ENCODE measurements around the gene FCRL5.
"Not testable (repeated sequence)": the region's sequence is repeated elsewhere in the genome, so short reads cannot be mapped to it uniquely, and the experiment has no call there.

FCRL5 gene

DNA sequence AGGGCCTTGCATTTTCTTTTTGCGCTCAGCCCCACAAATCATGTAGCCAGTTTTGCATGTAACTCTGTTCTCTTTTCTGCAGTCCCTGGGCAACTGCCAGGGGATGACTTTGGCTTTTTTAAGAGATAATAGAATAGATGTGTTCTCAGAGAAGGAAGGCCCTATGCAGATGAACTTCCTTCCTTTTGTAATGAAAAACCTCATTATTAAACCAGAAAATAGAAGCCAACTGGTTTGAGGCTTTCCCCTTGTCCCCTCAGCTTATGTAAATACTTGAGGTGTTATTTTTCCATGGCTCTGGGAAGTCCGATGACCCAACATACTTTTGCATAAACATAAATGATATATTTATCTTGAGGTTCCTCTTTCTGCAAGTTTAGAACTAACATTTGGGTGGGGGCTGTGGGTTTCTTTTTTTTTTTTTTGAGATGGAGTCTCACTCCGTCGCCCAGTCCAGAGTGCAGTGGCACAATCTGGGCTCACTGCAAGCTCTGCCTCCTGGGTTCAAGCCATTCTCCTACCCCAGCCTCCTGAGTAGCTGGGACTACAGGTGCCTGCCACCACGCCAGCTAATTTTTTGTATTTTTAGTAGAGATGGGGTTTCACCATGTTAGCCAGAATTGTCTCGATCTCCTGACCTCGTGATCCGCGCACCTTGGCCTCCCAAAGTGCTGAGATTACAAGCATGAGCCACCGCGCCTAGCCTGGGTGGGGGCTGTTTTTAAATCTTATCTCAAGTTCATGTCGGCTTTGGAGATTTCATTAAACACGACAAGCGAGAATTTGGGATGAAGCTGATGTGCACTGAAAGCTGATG, 14.4 kb upstream of the FCRL5 start:
- TF ChIP-seq, protein P1, sequence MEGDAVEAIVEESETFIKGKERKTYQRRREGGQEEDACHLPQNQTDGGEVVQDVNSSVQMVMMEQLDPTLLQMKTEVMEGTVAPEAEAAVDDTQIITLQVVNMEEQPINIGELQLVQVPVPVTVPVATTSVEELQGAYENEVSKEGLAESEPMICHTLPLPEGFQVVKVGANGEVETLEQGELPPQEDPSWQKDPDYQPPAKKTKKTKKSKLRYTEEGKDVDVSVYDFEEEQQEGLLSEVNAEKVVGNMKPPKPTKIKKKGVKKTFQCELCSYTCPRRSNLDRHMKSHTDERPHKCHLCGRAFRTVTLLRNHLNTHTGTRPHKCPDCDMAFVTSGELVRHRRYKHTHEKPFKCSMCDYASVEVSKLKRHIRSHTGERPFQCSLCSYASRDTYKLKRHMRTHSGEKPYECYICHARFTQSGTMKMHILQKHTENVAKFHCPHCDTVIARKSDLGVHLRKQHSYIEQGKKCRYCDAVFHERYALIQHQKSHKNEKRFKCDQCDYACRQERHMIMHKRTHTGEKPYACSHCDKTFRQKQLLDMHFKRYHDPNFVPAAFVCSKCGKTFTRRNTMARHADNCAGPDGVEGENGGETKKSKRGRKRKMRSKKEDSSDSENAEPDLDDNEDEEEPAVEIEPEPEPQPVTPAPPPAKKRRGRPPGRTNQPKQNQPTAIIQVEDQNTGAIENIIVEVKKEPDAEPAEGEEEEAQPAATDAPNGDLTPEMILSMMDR (conservative IDR thresholded peaks at IDR 0.05; ENCODE audit: low read depth, low read length): no peak
- H3K27me3 ChIP-seq (ENCODE audit: insufficient read depth, low read depth): no peaks in the 10 kb centered on the region
- H3K79me2 ChIP-seq (ENCODE audit: insufficient read depth, low read depth): no peaks in the 10 kb centered on the region
- no peaks in the 10 kb centered on the region for H3K36me3 ChIP-seq (ENCODE audit: insufficient read depth)
- no peaks in the 10 kb centered on the region for H4K20me1 ChIP-seq (ENCODE audit: insufficient read depth)
- no peak overlapping the region for H3K4me3 ChIP-seq (IDR thresholded peaks at IDR 0.05; ENCODE audit: insufficient read depth, low read depth, low read length)
- no peak overlapping the region for H3K4me2 ChIP-seq
- peaks cover 13% of the 10 kb centered on the region for H3K4me1 ChIP-seq (ENCODE audit: low read depth, poor library complexity, severe bottlenecking)
- no peak overlapping the region for H3K27ac ChIP-seq
- H2AFZ ChIP-seq (ENCODE audit: low read depth): no peak overlapping the region
- no peak overlapping the region for H3K9ac ChIP-seq

DNA sequence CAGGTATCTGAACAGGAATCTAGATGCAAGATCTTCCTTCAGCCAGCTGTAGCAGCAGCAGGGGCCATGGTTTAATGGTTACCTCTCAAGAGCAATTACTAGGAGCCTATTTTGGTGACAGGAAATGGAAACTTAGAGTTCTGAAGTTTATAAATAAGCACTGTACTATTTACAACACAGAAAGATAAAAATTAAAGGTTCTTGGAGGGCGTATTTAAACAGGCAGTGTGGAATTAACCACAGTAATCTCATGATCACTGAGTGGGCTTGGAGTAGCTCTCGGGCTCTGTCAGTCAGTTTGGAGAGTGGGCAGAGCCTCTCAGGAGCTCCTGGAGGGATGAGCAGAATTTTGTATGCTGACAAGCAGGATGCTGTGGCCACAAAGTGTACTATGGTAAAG, 10.2 kb upstream of the FCRL5 start:
- Histone ChIP-seq H3K4me3 (IDR thresholded peaks at IDR 0.05; ENCODE audit: insufficient read depth, low read depth, low read length) (no peak overlapping the region), H3K27ac (no peak overlapping the region), H4K20me1 (ENCODE audit: insufficient read depth) (no peaks in the 10 kb centered on the region), H3K4me2 (peak overlapping the region; percentile 1; the same call in 1 of the 2 replicates), H3K27me3 (ENCODE audit: insufficient read depth, low read depth) (no peaks in the 10 kb centered on the region), H3K36me3 (ENCODE audit: insufficient read depth) (no peaks in the 10 kb centered on the region), H3K79me2 (ENCODE audit: insufficient read depth, low read depth) (no peaks in the 10 kb centered on the region), H2AFZ (ENCODE audit: low read depth) (no peak overlapping the region), H3K9ac (no peak overlapping the region), H3K4me1 (ENCODE audit: low read depth, poor library complexity, severe bottlenecking) (peaks cover 13% of the 10 kb centered on the region)
- TF ChIP-seq, protein P1 (conservative IDR thresholded peaks at IDR 0.05; ENCODE audit: low read depth, low read length): no peak

DNA sequence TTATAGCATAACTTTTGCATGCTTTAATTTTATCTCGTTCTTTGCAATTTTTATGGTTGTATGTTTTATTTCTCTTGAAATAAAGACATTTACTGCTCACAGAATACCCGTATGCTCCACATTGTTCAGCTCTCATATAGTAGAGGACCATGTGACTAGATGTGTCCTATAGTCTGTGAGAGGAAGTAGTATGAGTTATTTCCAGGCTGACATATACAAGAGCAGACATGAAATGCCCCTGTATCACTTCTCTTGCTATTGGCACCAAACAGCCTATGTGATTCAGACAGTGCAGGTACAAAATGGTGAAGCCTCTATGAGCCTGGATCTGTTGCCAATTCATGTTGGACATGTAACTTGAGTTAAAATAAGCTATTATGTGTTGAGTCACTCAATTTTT, 5.8 kb upstream of the FCRL5 start:
- H3K36me3 ChIP-seq (ENCODE audit: insufficient read depth): no peaks in the 10 kb centered on the region
- peaks cover 13% of the 10 kb centered on the region for H3K4me1 ChIP-seq (ENCODE audit: low read depth, poor library complexity, severe bottlenecking)
- H3K4me2 ChIP-seq: no peak overlapping the region
- TF ChIP-seq, protein P1 (conservative IDR thresholded peaks at IDR 0.05; ENCODE audit: low read depth, low read length): no peak
- no peaks in the 10 kb centered on the region for H3K27me3 ChIP-seq (ENCODE audit: insufficient read depth, low read depth)
- H2AFZ ChIP-seq (ENCODE audit: low read depth): no peak overlapping the region
- no peaks in the 10 kb centered on the region for H4K20me1 ChIP-seq (ENCODE audit: insufficient read depth)
- H3K27ac ChIP-seq: no peak overlapping the region
- no peak overlapping the region for H3K4me3 ChIP-seq (IDR thresholded peaks at IDR 0.05; ENCODE audit: insufficient read depth, low read depth, low read length)
- no peak overlapping the region for H3K9ac ChIP-seq
- no peaks in the 10 kb centered on the region for H3K79me2 ChIP-seq (ENCODE audit: insufficient read depth, low read depth)

DNA sequence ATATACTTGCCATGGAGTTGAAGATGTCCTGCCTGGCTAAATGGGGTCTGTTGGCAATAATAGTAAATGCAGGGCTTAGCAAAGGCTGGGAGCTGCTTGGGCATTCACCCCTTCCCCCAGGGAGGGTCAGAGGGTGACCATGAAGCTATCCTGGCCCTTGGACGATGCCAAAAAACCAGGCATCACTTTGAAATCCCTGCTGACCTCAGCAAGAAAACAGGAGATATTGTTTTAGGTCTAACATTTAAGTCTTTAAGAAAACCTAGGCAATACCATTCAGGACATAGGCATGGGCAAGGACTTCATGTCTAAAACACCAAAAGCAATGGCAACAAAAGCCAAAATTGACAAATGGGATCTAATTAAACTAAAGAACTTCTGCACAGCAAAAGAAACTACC, 4.2 kb downstream of the FCRL5 start:
- not testable (repeated sequence) for H3K27ac ChIP-seq; H3K79me2 ChIP-seq (ENCODE audit: insufficient read depth, low read depth); H3K36me3 ChIP-seq (ENCODE audit: insufficient read depth); H3K9ac ChIP-seq; H2AFZ ChIP-seq (ENCODE audit: low read depth); H3K4me3 ChIP-seq (IDR thresholded peaks at IDR 0.05; ENCODE audit: insufficient read depth, low read depth, low read length); H3K4me2 ChIP-seq; H4K20me1 ChIP-seq (ENCODE audit: insufficient read depth); H3K27me3 ChIP-seq (ENCODE audit: insufficient read depth, low read depth)
- H3K4me1 ChIP-seq (ENCODE audit: low read depth, poor library complexity, severe bottlenecking): peaks cover 18% of the 10 kb centered on the region

DNA sequence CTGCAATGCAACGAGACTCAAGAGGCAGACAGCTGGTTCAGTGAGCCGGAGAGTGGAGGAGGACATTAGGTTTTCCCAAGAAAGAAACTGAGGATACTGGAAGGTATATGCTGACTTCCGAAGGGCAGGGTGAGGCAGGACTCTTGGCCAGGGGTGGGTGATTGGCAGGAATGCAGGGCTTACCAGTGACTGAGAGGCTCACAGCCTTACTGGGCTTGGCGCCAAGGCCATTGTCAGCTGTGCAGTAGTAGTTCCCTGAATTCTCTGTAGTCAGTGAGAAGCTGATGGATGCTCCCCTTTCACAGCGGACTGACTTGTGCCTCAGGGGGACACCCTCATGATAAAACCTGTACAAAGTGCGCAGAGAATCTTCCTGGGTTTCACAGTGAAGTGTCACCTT, 9.6 kb downstream of the FCRL5 start:
- Histone ChIP-seq H3K79me2 (ENCODE audit: insufficient read depth, low read depth) (no peaks in the 10 kb centered on the region), H3K9ac (no peak overlapping the region), H3K27me3 (ENCODE audit: insufficient read depth, low read depth) (no peaks in the 10 kb centered on the region), H3K4me1 (ENCODE audit: low read depth, poor library complexity, severe bottlenecking) (no peaks in the 10 kb centered on the region), H2AFZ (ENCODE audit: low read depth) (no peak overlapping the region), H3K4me3 (IDR thresholded peaks at IDR 0.05; ENCODE audit: insufficient read depth, low read depth, low read length) (no peak overlapping the region), H3K4me2 (no peak overlapping the region), H3K27ac (no peak overlapping the region), H3K36me3 (ENCODE audit: insufficient read depth) (no peaks in the 10 kb centered on the region), H4K20me1 (ENCODE audit: insufficient read depth) (no peaks in the 10 kb centered on the region)
- TF ChIP-seq, protein P1 (conservative IDR thresholded peaks at IDR 0.05; ENCODE audit: low read depth, low read length): no peak
